Measurements from ENCODE around the gene SDK2.
"Not testable (repeated sequence)": the region's sequence is repeated elsewhere in the genome, so short reads cannot be mapped to it uniquely, and the experiment has no call there.

Gene SDK2

GRCh38 chr17:73315471-73315870, 328.8 kb downstream of the SDK2 start:
- no peak overlapping the region for H2AFZ ChIP-seq (ENCODE audit: low read length)
- H3F3A ChIP-seq (ENCODE audit: insufficient read depth, low read length) = peaks cover 5% of the 10 kb centered on the region; the same call in 1 of the 2 replicates
- H3K27ac ChIP-seq (ENCODE audit: low read length) = no peak overlapping the region
- no peaks in the 10 kb centered on the region for H4K20me1 ChIP-seq (ENCODE audit: insufficient read depth, low read length)
- H3K9me3 ChIP-seq (replicated peaks; ENCODE audit: insufficient read depth, low read length) = no peaks in the 10 kb centered on the region
- H3K36me3 ChIP-seq (replicated peaks; ENCODE audit: insufficient read depth, low read length) = no peaks in the 10 kb centered on the region
- H3K4me3 ChIP-seq (ENCODE audit: low read length) = no peak overlapping the region
- no peaks in the 10 kb centered on the region for H3K79me2 ChIP-seq (ENCODE audit: low read length)
- DNase-seq = no peak
- H3K27me3 ChIP-seq (replicated peaks; ENCODE audit: insufficient read depth, low read length) = peaks cover 6% of the 10 kb centered on the region; the same call in 1 of the 2 replicates
- H3K9me2 ChIP-seq (replicated peaks; ENCODE audit: insufficient read depth, low read length) = no peaks in the 10 kb centered on the region
- H3K9ac ChIP-seq (ENCODE audit: low read length) = no peak overlapping the region
- TF ChIP-seq EZH2 (optimal IDR thresholded peaks at IDR 0.05; ENCODE audit: low read depth, low read length) (no peak), EZH2phosphoT487 (IDR thresholded peaks at IDR 0.05; ENCODE audit: low read length) (no peak), CTCF (IDR thresholded peaks at IDR 0.05; ENCODE audit: low read length) (no peak)
- peaks cover 4% of the 10 kb centered on the region; the same call in 1 of the 2 replicates for H3K4me1 ChIP-seq (ENCODE audit: low read length)
- no peak overlapping the region for H3K4me2 ChIP-seq (ENCODE audit: low read depth, low read length)

- Histone ChIP-seq H3F3A (ENCODE audit: insufficient read depth, low read length) (peaks cover 5% of the 10 kb centered on the region; the same call in 1 of the 2 replicates), H3K27ac (ENCODE audit: low read length) (no peak overlapping the region), H3K4me1 (ENCODE audit: low read length) (peaks cover 4% of the 10 kb centered on the region; the same call in 1 of the 2 replicates), H4K20me1 (ENCODE audit: insufficient read depth, low read length) (no peaks in the 10 kb centered on the region), H3K27me3 (replicated peaks; ENCODE audit: insufficient read depth, low read length) (peaks cover 6% of the 10 kb centered on the region; the same call in 1 of the 2 replicates), H3K36me3 (replicated peaks; ENCODE audit: insufficient read depth, low read length) (no peaks in the 10 kb centered on the region), H3K79me2 (ENCODE audit: low read length) (peaks cover 9% of the 10 kb centered on the region), H3K9ac (ENCODE audit: low read length) (no peak overlapping the region), H3K4me3 (ENCODE audit: low read length) (no peak overlapping the region), H3K9me3 (replicated peaks; ENCODE audit: insufficient read depth, low read length) (no peaks in the 10 kb centered on the region), H2AFZ (ENCODE audit: low read length) (no peak overlapping the region), H3K4me2 (ENCODE audit: low read depth, low read length) (no peak overlapping the region), H3K9me2 (replicated peaks; ENCODE audit: insufficient read depth, low read length) (no peaks in the 10 kb centered on the region)
- TF ChIP-seq EZH2 (optimal IDR thresholded peaks at IDR 0.05; ENCODE audit: low read depth, low read length) = no peak
- TF ChIP-seq EZH2phosphoT487 (IDR thresholded peaks at IDR 0.05; ENCODE audit: low read length) = no peak
- no peak for TF ChIP-seq CTCF (IDR thresholded peaks at IDR 0.05; ENCODE audit: low read length)
- no peak for DNase-seq
These were observed 330.6 kb downstream of the SDK2 start for GRCh38 chr17:73313526-73314127.

- H3K4me3 ChIP-seq (ENCODE audit: low read length) = peak overlapping the region; percentile 88; the same call in 1 of the 2 replicates
- not testable (repeated sequence) for H3K9me3 ChIP-seq (replicated peaks; ENCODE audit: insufficient read depth, low read length); H3K9me2 ChIP-seq (replicated peaks; ENCODE audit: insufficient read depth, low read length); H3K4me1 ChIP-seq (ENCODE audit: low read length); H2AFZ ChIP-seq (ENCODE audit: low read length); H3K79me2 ChIP-seq (ENCODE audit: low read length); H3F3A ChIP-seq (ENCODE audit: insufficient read depth, low read length); H3K9ac ChIP-seq (ENCODE audit: low read length); DNase-seq; H4K20me1 ChIP-seq (ENCODE audit: insufficient read depth, low read length); H3K27me3 ChIP-seq (replicated peaks; ENCODE audit: insufficient read depth, low read length); H3K27ac ChIP-seq (ENCODE audit: low read length); H3K4me2 ChIP-seq (ENCODE audit: low read depth, low read length); H3K36me3 ChIP-seq (replicated peaks; ENCODE audit: insufficient read depth, low read length)
These were observed 331.4 kb downstream of the SDK2 start for GRCh38 chr17:73312887-73313286.

Measured in MM.1S (cell line).